Gastrocnemius medialis (tissue), 4 donors: ENCODE results near the gene CAMSAP1.

Experiments used
- CTCF ChIP-seq, 5 experiments: fragments of 450-650 bp in 3 of 5; fragments of 200-600 bp in 2 of 5; sonication (generic) in 2 of 5; IDR thresholded peaks in 4 of 5; conservative IDR thresholded peaks in 1 of 5; 1 replicate in 4 of 5; 2 replicates in 1 of 5; pipeline ENCODE4 v1.5.1; 2016 to 2019; ENCODE audit warnings: antibody characterized with exemption in 5 of 5, mild to moderate bottlenecking in 3 of 5, moderate library complexity in 3 of 5
- POLR2A ChIP-seq, 2 donors: fragments of 450-650 bp; IDR thresholded peaks; one replicate each; pipeline ENCODE4 v1.6.1; 2017; ENCODE audit warnings: antibody characterized with exemption in 2 of 2, mild to moderate bottlenecking in 2 of 2, moderate library complexity in 2 of 2

DNA sequence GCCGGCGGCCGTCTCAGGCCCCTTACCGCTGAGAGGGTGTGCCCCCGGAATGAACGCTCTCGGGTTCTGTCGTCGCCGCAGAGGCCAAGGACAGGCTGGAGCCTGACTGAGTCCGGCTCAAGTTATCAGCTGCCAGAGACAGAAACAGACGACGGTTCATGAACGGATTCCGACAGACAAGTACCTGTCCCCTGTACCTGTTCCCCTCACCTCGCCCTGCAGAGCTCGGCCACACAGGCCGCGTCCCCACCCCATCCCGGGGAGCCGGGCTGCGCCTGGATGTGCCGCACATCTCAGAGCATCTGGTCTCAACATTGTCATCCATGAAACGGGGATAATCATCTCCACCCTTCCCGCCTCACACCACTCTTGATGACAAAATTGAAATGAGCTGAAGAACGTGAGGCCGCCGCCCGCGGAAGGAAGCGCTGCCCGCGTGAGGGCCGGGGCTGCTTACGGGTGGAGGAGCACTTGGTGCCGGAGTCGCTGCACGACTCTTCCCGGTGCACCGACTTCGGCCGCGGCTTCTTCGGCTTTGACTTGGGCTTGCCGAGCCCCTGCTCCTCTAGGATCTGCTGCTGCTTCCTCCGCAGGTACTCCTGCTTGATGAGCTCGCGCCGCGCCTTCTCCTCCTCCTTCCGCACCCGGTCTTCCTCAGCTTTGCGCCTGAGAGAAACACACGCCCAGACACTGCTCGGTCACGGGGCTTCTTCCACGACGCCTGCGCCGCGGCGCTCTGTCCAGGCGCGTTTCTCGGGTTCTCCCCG, 89.2 kb downstream of the CAMSAP1 start:
- no peak for TF ChIP-seq CTCF (IDR thresholded peaks at IDR 0.05 in 4 of 5, conservative IDR thresholded peaks at IDR 0.05 in 1 of 5)
- TF ChIP-seq POLR2A (IDR thresholded peaks at IDR 0.05), result no peak
